ENCODE measurements around the gene CREB3L1.

The CREB3L1 gene, protein sequence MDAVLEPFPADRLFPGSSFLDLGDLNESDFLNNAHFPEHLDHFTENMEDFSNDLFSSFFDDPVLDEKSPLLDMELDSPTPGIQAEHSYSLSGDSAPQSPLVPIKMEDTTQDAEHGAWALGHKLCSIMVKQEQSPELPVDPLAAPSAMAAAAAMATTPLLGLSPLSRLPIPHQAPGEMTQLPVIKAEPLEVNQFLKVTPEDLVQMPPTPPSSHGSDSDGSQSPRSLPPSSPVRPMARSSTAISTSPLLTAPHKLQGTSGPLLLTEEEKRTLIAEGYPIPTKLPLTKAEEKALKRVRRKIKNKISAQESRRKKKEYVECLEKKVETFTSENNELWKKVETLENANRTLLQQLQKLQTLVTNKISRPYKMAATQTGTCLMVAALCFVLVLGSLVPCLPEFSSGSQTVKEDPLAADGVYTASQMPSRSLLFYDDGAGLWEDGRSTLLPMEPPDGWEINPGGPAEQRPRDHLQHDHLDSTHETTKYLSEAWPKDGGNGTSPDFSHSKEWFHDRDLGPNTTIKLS
- 0 to 0.04 (median 0) reads per million in 3 experiments for total RNA-seq

DNA sequence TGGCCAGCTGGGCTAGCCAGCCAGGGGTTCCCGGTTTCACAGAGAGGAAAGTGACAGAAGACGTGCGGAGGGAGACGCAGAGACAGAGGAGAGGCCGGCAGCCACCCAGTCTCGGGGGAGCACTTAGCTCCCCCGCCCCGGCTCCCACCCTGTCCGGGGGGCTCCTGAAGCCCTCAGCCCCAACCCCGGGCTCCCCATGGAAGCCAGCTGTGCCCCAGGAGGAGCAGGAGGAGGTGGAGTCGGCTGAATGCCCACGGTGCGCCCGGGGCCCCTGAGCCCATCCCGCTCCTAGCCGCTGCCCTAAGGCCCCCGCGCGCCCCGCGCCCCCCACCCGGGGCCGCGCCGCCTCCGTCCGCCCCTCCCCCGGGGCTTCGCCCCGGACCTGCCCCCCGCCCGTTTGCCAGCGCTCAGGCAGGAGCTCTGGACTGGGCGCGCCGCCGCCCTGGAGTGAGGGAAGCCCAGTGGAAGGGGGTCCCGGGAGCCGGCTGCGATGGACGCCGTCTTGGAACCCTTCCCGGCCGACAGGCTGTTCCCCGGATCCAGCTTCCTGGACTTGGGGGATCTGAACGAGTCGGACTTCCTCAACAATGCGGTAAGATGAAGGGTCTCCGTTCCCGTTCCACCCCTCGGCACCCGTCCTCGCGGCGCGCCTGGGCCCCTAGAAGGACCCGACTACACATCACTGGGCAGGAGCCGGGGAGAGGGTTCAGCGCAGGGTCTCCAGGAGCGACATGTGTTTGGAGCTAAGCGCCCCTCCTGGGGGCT, at the start of gene CREB3L1:
Gene CREB3L1, plus strand, starts transcription at position 41 of the 765 bp plus-strand sequence. Its CDS starts 450 bp downstream, at position 491.
- no peak for DNase-seq

DNA sequence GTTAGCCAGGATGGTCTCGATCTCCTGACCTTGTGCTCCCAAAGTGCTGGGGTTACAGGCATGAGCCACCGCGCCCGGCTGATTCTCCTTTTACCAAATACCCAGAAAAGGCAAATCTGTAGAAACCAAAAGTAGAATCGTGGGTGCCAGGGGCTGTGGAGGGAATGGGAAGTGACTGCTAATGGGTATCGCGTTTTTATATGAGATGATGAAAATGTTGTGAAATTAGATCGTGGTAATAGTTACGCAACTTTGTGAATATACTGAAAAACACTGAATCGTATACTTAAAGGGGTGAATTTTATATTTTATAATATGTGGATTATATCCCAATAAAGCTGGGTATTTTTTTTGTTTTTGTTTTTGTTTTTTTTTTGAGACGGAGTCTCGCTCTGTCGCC, 48.2 kb upstream of the CREB3L1 start:
- DNase-seq = no peak

DNA sequence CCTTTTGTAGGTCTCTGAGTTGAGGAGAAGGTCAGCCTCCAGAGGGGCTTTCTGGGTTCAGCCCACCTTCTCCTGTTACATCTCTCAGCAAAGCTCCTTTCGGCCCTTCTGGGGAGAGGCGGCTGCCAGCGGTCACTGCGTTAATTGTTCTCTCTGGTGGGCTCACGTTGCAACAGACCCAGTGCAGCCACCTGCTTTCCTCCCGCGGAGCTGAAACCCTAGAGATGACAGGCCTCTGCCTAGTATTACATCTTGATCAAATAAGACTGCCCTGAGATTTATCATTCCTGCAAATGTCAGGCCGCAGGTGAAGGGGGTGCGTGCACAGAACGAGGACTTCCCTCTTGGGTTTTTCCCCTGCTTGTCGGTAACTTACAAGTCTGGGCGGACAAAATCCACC, 43.2 kb upstream of the CREB3L1 start:
- no peak for DNase-seq

DNA sequence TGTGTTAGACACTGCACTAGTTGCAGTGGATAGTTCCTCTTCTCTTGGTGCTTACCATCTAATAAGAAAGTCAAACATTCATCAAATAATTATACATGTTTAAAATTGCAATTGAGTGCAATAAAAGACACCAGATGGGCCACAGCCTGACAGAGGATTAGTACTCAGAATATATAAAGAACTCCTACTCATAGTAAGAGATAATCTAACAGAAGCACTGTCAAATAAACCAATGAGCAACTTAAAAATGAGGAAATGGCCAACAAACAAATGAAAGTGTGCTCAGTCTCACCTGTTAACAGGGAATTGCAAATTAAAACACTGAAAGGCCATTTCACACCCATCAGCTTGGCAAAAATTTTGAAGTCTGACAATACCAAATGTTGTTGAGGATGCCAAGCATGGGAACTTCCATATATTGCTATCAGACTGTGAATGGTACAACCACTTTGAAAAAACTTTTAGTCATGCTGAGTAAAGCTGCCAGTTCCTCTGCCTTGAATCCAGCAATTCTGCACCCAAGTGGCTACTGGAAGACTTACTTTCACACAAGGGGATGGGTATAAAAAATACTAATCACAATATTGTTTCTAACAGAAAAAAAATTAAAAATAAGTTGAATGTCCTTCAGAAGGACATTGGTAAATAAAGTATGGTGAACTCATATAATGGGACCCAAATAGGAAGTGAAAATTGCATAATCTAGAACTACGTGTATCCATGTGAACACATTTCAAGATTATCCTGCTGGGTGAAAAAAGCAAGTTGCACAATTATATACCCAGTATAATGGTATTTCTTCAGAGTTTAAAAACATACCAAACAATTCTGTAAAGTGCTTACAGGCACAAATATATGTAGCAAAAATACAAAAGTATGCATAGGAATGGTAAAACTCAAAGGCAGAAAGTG, 41.4 kb upstream of the CREB3L1 start:
- no peak for DNase-seq

DNA sequence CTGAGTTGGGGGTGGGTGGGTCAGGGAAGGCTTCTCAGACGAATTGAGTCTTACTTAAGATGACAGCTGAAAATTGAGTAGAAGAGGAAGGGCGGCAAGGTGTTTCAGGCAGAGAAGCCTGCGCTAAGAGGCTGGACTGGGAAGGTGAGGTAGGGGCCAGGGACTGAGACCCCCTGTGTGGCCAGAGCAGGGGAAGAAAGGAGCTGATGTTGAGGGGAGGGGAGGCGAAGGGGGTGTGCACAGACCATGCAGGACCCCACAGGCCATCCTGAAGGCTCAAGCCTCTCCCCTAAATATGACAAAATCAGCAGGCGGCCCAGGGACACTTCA, 40.6 kb upstream of the CREB3L1 start:
- DNase-seq = no peak

DNA sequence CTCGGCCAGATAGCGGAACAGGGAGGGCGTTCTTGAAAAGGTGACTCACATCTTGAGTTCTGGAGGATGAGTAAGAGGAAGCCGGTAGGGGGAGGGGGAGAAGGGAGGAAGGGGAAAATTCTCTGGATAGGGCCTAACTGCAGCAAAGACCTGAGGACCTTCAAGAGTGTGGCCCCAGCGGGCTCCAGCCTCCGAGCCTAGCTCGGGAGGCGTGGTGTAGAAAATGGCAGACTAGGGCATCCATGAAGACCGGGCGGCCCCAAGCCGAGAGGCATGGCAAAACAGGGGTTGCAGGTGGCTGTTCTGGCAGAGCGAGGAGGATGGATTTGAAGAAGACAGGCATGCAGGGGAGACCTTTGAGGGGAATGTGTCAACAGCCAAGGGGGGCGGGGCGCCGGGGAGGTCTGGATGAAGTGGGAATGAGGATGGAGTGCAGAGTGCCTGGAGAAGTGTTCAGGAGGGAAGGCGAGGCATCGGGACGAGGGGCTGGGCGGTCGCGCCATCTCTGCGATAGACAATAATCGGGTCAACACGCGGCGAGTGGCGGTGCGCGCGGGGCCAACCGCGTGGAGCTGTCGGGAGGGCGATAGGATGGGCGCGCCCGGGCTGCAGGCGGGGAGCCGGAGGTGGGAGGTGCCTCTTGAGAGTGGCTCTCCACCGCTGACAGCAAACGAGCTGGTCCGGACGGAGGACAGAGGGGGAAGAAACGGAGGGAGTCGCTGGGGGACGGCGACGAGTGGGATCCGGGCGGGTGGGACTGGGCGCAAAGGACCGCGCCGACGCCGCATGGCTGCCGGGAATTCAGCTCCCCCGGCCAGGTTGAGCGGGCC, 40.0 kb upstream of the CREB3L1 start:
- DNase-seq = peak; percentile 35

DNA sequence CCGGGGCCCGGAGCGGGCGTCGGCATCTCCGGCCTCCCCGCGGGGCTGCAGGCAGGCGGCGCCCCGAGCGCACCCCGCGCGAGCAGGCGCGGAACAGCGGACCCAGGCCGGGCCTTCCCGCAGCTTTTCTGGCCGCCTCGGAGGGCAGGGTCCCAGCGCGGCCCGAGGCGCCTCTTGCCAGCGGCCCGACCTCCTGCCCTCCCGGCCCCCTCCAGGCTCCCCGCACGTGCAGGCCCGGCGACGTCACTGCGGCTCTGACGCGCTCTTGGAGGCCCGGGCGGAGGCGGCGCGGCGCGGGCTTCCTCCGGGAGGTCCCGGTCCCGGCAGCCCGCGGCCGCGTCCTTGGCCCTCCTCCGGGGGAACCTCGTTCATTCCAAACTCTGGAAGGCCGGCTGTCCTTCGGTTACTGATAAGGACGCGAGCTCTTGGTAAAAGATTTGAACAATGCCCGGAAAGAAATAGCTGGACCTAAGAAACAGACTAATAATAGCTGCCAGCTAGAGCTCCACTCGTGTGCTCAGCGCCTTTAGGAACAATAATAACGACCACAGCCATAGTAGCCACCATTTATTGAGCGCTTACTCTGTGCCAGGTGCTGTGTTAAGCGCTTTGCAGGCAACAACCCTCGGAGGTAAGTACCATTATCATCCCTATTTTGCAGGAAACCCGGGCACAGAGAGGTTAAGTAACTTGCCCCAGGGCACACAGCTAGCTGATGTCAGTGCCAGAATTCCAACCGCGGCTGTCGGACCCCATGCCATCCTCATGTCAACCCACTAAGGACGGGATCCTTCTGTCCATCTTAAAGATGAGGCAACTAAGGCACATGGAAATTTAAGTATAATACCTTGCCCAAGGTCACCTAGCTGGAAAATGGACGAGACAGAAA, 39.1 kb upstream of the CREB3L1 start:
- DNase-seq = peak; percentile 55

DNA sequence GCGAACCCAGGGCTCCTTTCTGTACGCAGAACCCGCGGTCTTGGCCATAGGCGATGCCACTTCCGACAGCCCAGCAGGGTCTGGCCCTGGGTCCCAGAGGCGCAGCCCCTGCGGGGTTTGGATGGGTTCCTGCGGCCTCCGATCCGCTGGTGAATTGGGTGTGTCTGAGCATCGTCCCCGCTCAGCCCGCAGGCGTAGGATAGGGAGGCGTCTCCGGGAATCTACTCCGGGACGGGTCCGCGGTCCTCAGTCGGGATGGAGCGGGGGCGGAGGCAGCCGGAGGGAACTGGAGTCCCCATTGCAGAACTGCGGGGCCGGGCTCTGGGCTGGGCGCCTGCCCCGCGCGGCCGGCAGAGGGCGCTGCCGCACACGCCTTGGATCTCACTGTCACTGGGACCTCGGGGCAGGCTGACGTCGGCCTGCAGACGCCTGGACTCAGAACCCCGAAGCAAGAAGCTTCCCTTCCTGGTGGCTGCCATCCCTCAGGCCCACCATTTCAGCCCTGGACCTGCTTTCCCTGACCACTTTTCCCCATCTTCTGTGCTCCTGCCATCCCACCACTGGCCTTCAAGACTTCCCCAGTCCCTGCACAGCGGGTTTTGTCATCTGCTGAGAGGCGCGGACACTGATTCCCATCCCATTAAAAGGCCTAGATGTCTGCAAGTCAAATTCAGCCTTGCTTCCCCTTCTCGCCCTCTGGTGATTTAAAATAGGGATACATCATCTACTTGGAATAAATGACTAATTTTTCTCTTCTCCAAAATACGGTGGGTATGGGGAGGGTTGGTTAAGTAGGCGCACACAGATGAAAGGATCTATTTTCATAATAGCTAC, 38.3 kb upstream of the CREB3L1 start:
- peak; percentile 70 for DNase-seq

DNA sequence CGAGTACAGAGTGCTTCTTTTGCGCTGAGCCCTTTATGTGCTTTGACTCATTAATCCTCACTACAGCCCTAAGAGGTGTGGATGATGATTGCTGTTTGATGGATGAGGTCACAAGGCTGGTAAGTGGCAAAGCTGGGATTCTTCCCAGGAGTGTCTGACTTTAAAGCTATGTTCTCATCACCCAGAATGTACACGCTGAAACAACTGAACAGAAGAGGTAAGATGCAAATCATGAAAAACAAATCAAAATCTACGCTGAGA, 37.7 kb upstream of the CREB3L1 start:
- no peak for DNase-seq

DNA sequence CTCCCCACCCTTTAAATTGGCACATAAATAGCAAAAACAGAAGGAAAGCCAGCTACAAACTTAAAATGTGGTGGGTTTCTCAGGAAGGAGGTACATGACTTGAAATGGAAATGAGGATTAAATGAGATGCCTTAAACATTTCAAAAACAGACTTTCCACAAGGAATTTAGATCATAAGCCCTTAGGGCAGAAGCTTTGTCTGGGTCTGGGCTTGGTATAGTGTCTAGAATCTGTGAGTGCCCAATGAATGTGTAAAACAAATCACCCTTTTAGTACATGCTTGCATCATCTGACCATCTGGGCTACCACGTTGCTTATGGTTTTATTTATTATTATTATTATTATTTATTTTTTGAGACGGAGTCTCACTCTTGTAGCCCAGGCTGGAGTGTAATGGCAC, 37.1 kb upstream of the CREB3L1 start:
- DNase-seq = no peak

DNA sequence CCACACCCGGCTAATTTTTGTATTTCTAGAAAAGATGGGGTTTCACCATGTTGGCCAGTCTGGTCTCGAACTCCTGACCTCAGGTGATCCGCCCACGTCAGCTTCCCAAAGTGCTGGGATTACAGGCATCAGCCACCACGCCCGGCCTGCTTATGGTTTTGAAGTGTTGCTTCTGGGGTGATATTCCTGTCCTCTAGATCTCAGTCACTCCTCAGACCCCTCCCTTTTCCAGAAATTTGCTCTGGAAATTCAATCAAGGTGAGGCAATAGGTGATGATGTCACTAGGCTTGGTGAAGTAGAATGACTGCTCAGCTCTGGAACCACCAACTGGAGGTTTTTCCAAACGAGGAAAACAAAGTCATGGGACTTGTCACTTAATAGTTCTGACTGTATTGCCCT, 36.6 kb upstream of the CREB3L1 start:
- no peak for DNase-seq

DNA sequence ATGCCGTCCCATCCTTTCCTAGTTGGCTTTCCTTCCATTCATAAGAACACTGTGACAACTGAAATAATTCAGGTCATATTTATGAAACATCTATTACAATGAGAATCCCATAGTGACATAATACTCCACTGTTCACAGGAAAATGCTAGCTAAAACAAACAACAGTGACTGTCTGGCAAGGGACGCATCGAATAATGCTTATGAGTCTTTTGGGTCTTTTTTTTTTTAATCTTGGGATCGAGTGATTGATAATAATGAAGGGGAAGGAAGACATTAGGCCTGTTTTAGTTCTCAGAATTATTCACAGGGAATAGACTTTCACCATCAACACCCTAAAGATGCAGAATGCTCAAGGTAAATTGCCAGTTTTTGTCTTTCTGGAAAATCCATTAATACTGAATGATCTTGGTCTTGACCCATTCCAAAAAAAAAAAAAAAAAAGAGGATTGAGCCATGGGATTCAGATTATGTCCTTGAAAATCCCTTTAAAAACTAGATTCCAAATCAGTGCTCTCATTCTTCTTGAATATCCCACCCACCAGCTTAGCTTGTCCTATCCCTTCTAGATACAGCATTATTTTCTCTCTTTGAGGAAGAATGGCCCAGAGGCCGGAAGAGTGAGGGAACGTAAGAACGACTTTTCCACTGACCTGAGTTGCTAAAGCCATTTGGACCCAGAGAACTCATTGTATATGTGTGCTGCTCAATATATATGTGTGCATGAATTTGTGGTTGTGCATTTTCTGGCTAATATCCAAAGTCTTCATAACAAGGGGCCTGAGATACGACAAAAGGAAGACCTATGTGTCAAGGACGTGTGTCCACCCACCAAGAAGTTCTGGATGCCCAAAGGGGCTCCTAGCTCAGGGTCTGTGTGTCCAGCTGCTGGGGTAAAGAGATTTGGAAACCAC, 35.2 kb upstream of the CREB3L1 start:
- DNase-seq = no peak

DNA sequence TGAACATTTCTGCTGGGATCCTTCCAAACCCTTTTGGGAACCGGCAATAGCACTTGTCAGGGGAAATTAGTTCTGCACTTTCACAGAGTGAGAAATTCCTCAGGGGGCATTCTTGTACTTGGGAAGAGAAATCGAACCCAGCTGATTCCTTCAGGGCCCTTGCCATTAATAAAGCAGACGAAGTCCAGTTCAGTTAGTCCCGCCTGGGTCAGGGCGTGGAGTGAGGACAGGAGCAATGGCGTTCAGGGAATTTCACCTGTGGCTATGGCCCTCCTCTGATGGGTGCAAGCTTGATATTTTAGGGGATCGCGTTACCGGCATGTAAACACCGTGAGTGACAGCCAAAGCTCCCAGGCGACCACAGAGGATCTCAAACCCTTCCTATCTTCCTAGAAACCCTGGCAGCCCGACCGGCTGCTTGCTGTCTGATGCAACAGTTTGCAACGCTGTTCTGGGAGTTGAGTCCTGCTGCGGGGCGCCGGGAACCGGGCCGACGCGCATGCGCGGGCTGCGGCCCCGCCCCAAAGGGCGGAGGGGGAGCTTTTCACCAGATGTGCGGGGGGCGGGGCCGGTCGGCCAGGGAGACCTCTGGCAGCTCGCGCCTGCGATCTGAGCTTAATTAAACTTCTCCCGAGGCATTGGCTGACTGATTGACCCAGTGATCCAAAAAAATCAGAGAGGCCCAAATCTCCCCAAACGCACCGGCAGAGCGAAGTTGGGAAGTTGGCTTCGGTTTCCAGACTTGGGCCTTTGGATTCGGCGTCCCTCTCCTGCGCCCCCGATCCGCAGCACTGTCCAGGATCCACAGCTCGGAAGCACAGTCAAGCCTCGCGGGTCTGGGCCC, 34.3 kb upstream of the CREB3L1 start:
- peak; percentile 79 for DNase-seq

DNA sequence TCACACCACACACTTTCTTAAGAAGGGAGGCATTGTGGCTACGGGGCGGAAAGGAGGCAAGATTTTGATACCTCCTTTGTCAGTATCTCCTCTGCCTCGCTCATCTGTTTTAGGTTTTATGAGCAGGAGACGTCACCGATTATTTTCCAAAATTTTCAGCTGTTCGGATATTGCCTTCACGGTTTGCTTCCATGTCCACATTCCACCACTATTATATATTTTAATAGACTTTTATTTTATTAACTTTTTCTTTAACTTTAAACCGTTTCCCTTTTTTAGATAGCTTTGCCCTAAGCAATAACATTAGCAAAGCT, 33.7 kb upstream of the CREB3L1 start:
- DNase-seq = no peak

DNA sequence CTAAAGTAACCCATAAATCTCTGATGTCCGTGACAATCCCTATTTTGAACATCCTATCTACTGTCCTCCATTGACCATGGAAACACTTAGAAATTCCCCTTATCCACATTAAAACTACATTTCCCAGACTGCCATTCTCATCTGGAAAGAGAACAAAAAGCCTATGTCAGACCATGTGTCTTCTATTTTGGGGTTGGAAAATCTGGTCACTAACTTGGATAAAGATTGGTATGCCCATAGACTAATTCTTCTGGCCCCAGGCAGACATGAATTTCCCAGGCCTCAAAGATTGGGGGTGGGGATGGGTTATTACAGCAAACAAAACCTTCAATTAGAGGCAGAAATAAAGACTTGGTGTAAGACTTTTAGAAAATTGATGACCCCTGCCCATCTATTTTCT, 30.9 kb upstream of the CREB3L1 start:
- no peak for DNase-seq

DNA sequence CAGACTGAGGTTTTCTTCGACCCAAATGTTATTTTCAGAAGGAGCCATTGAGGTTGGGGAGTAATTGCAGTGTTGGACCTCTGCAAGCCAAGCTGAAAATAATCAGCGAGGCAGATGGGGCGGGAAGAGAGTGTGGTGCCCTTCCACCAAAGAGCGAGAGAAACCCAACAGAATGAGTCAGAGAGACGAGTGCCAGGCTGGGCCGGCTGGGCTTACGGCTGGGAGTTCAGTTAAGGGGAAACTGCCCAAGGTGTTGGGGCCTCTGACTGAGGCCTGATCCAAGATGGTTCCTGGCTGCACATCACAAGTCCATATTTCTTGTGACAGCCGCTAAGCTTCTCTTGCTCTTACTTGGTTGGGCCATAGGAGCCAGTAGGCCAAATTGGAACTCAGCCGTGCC, 30.4 kb upstream of the CREB3L1 start:
- no peak for DNase-seq

DNA sequence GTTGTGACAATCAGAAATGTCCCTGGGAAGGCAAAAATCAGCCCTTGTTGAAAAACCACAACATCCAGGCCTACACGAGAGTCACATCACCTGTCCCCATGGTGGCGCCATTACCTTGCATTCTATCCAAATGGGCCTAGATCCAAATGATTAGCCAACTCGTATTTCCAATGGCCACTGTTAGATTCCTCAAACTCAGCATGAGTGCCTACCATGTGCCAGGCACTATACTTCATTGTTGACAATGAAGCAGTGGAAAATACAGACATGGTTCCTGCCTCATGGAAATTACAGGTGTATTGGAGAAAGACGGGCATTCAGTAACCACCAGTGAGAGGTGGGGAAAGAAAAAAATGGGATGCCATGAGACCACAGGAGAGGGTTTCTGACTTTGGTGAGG, 29.8 kb upstream of the CREB3L1 start:
- peak; percentile 22 for DNase-seq

Data from central memory CD4-positive, alpha-beta T cell (primary cell).